HEK293T (cell line): ENCODE results near the gene NDEL1.

ENCODE experiments used
- ELF4 ChIP-seq: fragments of 450-650 bp; IDR thresholded peaks from 2 replicates; pipeline ENCODE4 v1.6.1; 2017; ENCODE audit warnings: antibody characterized with exemption
- HDGF ChIP-seq: fragments of 450-650 bp; IDR thresholded peaks from 2 replicates; pipeline ENCODE4 v1.6.1; 2017; ENCODE audit warnings: antibody characterized with exemption, borderline replicate concordance
- TARDBP ChIP-seq: fragments of 450-650 bp; IDR thresholded peaks from 2 replicates; pipeline ENCODE4 v1.6.1; 2016
- ZNF384 ChIP-seq: fragments of 450-650 bp; IDR thresholded peaks from 2 replicates; pipeline ENCODE4 v1.6.1; 2016

- no peak for TF ChIP-seq TARDBP
- TF ChIP-seq HDGF = no peak
- no peak for TF ChIP-seq ZNF384
- TF ChIP-seq ELF4 = no peak
Measured at GRCh38 chr17:8489841-8490240, 54.2 kb downstream of the NDEL1 start.
